Tibial nerve (tissue), 4 donors: ENCODE measurements around the gene SPTBN1.

Experiments used
- EP300 ChIP-seq, 2 donors: sonication (generic); formaldehyde crosslinking; IDR thresholded peaks; one replicate each; pipeline ENCODE4 v1.6.1; 2017; ENCODE audit warnings: antibody characterized with exemption in 2 of 2, mild to moderate bottlenecking in 1 of 2
- POLR2A ChIP-seq, 2 donors: fragments of 450-650 bp; IDR thresholded peaks; one replicate each; pipeline ENCODE4 v1.6.1; 2017; ENCODE audit warnings: antibody characterized with exemption in 2 of 2, mild to moderate bottlenecking in 2 of 2, moderate library complexity in 2 of 2
- TF ChIP-seq, protein P1 (sequence below), 5 experiments: fragments of 200-600 bp in 3 of 5; fragments of 450-650 bp in 2 of 5; sonication (generic) in 3 of 5; IDR thresholded peaks; one replicate each; pipeline ENCODE4 v1.5.1; 2016 to 2019; ENCODE audit warnings: antibody characterized with exemption in 5 of 5, mild to moderate bottlenecking in 3 of 5, moderate library complexity in 2 of 5

DNA sequence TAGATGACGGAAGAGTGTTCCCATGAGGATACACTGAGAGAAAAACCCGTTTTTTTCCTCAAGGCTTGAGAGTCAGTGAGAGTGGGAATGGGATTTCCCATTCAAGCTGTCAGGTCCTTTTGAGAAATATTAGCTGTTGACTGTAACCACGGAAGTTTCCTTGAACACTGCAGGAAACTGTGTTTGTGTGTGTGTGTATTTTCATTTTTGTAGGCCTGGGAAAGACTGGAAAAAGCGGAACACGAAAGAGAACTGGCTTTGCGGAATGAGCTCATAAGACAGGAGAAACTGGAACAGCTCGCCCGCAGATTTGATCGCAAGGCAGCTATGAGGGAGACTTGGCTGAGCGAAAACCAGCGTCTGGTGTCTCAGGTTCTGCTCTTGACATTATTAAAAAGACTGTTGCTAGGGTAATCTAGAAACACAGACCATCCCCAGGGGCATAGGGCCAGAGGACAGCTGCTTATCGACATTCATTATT is 168.5 kb downstream of the SPTBN1 start:
- TF ChIP-seq, protein P1, sequence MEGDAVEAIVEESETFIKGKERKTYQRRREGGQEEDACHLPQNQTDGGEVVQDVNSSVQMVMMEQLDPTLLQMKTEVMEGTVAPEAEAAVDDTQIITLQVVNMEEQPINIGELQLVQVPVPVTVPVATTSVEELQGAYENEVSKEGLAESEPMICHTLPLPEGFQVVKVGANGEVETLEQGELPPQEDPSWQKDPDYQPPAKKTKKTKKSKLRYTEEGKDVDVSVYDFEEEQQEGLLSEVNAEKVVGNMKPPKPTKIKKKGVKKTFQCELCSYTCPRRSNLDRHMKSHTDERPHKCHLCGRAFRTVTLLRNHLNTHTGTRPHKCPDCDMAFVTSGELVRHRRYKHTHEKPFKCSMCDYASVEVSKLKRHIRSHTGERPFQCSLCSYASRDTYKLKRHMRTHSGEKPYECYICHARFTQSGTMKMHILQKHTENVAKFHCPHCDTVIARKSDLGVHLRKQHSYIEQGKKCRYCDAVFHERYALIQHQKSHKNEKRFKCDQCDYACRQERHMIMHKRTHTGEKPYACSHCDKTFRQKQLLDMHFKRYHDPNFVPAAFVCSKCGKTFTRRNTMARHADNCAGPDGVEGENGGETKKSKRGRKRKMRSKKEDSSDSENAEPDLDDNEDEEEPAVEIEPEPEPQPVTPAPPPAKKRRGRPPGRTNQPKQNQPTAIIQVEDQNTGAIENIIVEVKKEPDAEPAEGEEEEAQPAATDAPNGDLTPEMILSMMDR (IDR thresholded peaks at IDR 0.05), result no peak
- no peak for TF ChIP-seq POLR2A (IDR thresholded peaks at IDR 0.05)
- no peak for TF ChIP-seq EP300 (IDR thresholded peaks at IDR 0.05)
